ENCODE measurements around the gene AGBL4. TPM values are rescaled to one million over a fixed set of nuclear protein-coding genes. Genes with fewer than 3 reads are reported as not detected.

AGBL4 gene
- total and polyA plus RNA-seq, 7 donors = 0.01 to 0.05 TPM; not detected in 5

DNA sequence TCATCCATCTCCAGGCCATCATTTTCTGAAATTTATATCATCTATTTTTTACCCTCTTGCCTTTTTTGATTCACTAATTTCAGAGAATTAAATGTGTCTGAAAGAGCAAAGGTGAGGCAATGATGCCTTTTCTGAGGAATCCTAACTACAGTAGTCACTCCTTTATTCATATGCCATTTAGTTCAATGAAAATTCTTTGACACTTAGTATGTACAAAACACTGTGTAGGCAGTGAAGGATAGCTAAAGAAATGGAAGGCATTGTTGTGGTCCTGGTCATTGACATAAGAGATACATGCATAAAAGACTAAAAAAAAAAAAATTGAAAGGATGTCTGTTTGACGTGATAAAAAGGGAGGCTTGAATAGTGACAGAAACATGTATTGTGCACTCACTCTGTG is 1075.2 kb downstream of the AGBL4 start:
- Histone ChIP-seq H3K27ac (no peak overlapping the region), H3K9me3 (no peaks in the 10 kb centered on the region), H3K4me1 (no peaks in the 10 kb centered on the region), H3K4me3 (no peak overlapping the region), H3K27me3 (ENCODE audit: insufficient read depth in 3 of 3, low read length in 2 of 3) (peaks cover 0 to 3% (median 0%) of the 10 kb centered on the region in 3 donors), H3K36me3 (ENCODE audit: insufficient read depth in 1 of 2, low read depth in 1 of 2) (no peaks in the 10 kb centered on the region)
- TF ChIP-seq, protein P1, sequence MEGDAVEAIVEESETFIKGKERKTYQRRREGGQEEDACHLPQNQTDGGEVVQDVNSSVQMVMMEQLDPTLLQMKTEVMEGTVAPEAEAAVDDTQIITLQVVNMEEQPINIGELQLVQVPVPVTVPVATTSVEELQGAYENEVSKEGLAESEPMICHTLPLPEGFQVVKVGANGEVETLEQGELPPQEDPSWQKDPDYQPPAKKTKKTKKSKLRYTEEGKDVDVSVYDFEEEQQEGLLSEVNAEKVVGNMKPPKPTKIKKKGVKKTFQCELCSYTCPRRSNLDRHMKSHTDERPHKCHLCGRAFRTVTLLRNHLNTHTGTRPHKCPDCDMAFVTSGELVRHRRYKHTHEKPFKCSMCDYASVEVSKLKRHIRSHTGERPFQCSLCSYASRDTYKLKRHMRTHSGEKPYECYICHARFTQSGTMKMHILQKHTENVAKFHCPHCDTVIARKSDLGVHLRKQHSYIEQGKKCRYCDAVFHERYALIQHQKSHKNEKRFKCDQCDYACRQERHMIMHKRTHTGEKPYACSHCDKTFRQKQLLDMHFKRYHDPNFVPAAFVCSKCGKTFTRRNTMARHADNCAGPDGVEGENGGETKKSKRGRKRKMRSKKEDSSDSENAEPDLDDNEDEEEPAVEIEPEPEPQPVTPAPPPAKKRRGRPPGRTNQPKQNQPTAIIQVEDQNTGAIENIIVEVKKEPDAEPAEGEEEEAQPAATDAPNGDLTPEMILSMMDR (IDR thresholded peaks at IDR 0.05) = no peak
- intact Hi-C loops (cut with DNase I) = no loop called here
- DNase-seq (no peak), ATAC-seq (no peak)
- WGBS, 3 donors = 57 to 72% (median 68%) methylated on average over 1 of the region's 1 CpG

DNA sequence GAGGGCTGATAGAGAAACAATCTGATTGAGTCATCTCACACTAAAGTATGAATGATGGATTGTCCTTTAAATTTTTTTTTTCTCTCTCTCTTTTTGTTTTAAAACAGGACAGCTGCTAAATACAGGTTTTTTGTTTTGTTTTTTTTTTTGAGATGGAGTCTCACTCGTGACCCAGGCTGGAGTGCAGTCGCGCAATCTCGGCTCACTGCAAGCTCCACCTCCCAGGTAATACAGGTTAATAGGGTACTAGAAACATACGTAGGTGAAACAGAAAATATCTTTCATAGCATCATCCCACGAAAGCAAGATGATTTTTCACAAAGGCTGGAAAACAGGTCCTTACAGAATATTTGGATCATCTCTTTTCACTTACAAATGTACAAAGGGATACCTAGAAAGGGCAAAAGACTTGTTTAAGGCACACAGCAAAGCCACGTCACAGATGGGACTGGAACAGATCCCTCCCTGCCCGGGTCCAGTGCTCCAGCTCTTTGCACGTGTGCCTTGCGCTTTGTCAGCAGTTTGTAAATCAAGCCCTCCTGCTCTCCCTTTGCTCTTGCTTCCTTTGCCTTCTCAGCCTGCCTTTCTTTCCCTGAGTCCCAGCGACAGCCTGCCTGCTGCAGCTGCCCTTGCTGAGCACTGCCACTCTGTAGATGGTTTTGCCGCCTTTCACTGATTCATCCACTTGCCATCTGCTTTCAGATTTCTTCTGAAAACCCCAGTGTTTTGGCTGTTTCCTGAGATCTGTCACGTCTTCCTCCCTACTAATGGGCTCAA is 1075.8 kb downstream of the AGBL4 start:
- no peak for ATAC-seq
- no peak for DNase-seq
- intact Hi-C loops (cut with DNase I) = no loop called here

DNA sequence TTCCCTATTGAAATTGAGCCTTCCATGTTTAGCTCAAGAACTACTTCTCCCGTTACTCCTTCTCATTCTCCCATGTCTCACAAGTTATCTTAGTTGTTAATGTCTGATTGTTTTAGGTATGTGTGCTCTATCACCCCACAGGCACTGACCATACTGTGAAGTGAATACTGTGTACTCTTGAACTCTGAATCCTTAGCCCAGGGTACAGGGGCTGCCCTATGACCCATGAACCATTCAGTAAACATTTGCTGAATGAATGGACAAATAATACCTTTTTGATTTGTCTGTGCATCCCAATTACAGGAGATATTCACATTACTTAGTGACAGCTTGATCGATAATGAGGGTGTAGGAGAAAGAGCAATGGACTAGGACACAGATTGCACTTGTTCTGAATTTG is 1077.7 kb downstream of the AGBL4 start:
- intact Hi-C loops (cut with DNase I) = no loop called here
- H3K36me3 ChIP-seq (ENCODE audit: insufficient read depth in 1 of 2, low read depth in 1 of 2) = no peaks in the 10 kb centered on the region
- no peak overlapping the region for H3K4me3 ChIP-seq
- 86 to 94% (median 90%) methylated on average over 2 of the region's 2 CpGs for WGBS, 3 donors
- no peaks in the 10 kb centered on the region for H3K9me3 ChIP-seq
- no peak overlapping the region for H3K27ac ChIP-seq
- TF ChIP-seq, protein P1 (IDR thresholded peaks at IDR 0.05) = no peak
- no peaks in the 10 kb centered on the region for H3K4me1 ChIP-seq
- ATAC-seq (no peak), DNase-seq (no peak)
- no peaks in the 10 kb centered on the region for H3K27me3 ChIP-seq (ENCODE audit: insufficient read depth in 3 of 3, low read length in 2 of 3)

More for the DNA sequence above, 1075.8 kb downstream of the AGBL4 start:
- H3K4me3 ChIP-seq = no peak overlapping the region
- TF ChIP-seq, protein P1 (IDR thresholded peaks at IDR 0.05) = no peak
- H3K36me3 ChIP-seq (ENCODE audit: insufficient read depth in 1 of 2, low read depth in 1 of 2) = no peaks in the 10 kb centered on the region
- H3K27ac ChIP-seq = no peak overlapping the region
- 36 to 42% (median 40%) methylated on average over 13 of the region's 13 CpGs for WGBS, 3 donors
- no peaks in the 10 kb centered on the region for H3K9me3 ChIP-seq
- peaks cover 0 to 3% (median 0%) of the 10 kb centered on the region in 3 donors for H3K27me3 ChIP-seq (ENCODE audit: insufficient read depth in 3 of 3, low read length in 2 of 3)
- H3K4me1 ChIP-seq = no peaks in the 10 kb centered on the region

DNA sequence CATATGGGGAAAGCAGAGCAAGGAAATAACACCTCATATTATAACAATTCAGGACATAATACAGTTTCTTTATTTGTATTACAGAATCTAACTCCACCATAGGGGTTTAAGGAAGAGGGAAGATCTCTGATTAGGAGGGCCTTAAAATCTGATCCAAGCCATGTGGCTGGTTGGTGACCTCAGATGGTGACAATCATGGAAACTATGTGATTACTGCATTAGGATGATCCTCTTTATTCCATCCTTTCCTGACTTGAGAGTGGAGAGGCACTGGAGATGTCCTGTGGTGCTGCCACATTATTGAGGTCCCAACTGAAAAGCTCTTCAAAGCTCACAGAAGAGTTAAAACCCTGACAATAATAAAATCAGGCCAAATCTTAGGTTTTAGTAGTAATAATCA is 1078.9 kb downstream of the AGBL4 start:
- intact Hi-C loops (cut with DNase I) = no loop called here
- no peak overlapping the region for H3K4me3 ChIP-seq
- DNase-seq = no peak
- TF ChIP-seq, protein P1 (IDR thresholded peaks at IDR 0.05) = no peak
- no peaks in the 10 kb centered on the region for H3K4me1 ChIP-seq
- H3K27me3 ChIP-seq (ENCODE audit: insufficient read depth in 3 of 3, low read length in 2 of 3) = no peaks in the 10 kb centered on the region
- H3K9me3 ChIP-seq = no peaks in the 10 kb centered on the region
- H3K27ac ChIP-seq = no peak overlapping the region
- ATAC-seq = no peak
- H3K36me3 ChIP-seq (ENCODE audit: insufficient read depth in 1 of 2, low read depth in 1 of 2) = no peaks in the 10 kb centered on the region

DNA sequence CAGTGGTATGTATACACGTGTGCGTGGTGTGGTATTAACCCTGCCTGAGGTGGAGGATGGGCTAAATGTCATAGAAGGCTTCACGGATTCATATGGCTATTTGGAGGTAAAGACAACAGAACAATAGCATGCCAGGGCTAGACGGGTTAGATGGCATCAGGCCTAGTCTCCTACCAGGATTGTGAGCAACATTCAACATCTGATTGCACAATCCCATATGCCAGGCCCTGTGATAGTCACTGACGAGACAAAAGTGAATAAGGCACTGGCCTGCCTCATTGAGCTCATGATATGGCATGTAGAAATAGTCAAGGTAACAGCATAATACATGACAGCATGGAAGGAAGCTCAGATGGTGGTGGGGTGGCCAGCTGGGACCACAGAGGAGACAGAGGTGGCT is 1079.9 kb downstream of the AGBL4 start:
- Histone ChIP-seq H3K4me1 (no peaks in the 10 kb centered on the region), H3K9me3 (no peaks in the 10 kb centered on the region), H3K27ac (no peak overlapping the region), H3K27me3 (ENCODE audit: insufficient read depth in 3 of 3, low read length in 2 of 3) (no peaks in the 10 kb centered on the region), H3K4me3 (no peak overlapping the region), H3K36me3 (ENCODE audit: insufficient read depth in 1 of 2, low read depth in 1 of 2) (no peaks in the 10 kb centered on the region)
- no peak for DNase-seq
- peak in 2 of 4 donors; percentile 19 to 53 for ATAC-seq
- WGBS, 3 donors = 74 to 82% (median 77%) methylated on average over 5 of the region's 5 CpGs
- intact Hi-C loops (cut with DNase I) = no loop called here
- TF ChIP-seq, protein P1 (IDR thresholded peaks at IDR 0.05) = no peak

All from psoas muscle (tissue), 8 donors.